GM19035 (cell line): Measurements from ENCODE around the gene KIF3B.
"Not testable (repeated sequence)": the region's sequence is repeated elsewhere in the genome, so short reads cannot be mapped to it uniquely, and the experiment has no call there.

Experiments
- ATAC-seq: cut with Tn5 transposase; IDR thresholded peaks from one replicate; pipeline ENCODE4 v1.9.1; 2021; ENCODE audit not compliant: unreplicated experiment

KIF3B gene

DNA sequence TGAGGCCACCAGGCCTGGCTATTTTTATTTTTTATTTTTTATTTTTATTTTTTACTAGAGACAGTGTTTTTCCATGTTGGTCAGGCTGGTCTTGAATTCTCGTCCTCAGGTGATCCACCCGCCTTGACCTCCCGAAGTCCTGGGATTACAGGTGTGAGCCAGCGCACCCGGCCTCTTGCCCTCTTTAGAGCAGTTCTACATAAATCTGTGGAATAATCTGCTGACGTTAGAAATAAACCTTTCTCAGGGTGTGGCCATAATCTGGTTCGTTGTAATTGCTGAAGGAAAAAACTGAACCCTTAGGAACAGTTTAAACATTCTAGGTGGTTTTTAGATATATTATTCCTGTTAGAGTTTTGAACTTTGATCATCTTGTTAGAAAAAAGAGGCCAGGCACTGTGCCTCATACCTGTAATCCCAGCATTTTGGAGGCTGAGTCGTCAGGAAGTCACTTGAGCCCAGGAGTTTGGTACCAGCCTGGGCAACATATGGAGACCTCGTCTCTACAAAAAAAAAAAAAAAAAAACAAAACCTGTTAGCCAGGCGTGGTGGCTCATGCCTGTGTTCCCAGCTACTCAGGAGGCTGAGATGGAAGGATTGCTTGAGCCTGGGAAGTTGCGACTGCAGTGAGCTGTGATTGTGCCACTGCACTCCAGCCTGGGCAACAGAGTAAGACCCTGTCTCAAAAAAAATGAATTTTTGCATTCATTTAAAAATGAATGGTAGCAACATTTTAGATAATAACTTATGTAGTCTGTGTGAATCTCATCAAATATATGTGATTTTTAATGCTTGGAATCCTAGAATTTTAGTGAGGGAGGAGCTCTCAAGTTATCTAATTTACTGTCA, 104.9 kb downstream of the KIF3B start:
- ATAC-seq: no peak

DNA sequence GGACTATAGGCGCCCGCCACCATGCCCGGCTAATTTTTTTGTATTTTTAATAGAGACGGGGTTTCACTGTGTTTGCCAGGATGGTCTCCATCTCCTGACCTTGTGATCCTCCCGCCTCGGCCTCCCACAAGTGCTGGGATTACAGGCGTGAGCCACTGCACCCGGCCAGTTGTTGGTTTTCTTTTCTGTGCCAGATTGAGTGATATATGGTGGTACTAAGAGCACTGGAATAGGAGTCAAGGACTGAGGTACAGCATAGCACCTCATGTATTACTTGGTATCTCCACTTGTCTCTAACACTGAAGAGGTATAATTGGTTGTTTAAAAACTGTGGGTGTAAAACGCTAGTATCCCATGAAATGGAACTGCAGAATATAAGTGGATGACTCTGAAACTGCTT, 106.0 kb downstream of the KIF3B start:
- ATAC-seq: not testable (repeated sequence)
